HG02870 (cell line): ENCODE data around the gene FRY.
"Not testable (repeated sequence)": the region's sequence is repeated elsewhere in the genome, so short reads cannot be mapped to it uniquely, and the experiment has no call there.

Source experiments
- ATAC-seq: cut with Tn5 transposase; IDR thresholded peaks from one replicate; pipeline ENCODE4 v1.9.1; 2021; ENCODE audit warnings: mild to moderate bottlenecking, moderate library complexity; ENCODE audit not compliant: unreplicated experiment

FRY gene

DNA sequence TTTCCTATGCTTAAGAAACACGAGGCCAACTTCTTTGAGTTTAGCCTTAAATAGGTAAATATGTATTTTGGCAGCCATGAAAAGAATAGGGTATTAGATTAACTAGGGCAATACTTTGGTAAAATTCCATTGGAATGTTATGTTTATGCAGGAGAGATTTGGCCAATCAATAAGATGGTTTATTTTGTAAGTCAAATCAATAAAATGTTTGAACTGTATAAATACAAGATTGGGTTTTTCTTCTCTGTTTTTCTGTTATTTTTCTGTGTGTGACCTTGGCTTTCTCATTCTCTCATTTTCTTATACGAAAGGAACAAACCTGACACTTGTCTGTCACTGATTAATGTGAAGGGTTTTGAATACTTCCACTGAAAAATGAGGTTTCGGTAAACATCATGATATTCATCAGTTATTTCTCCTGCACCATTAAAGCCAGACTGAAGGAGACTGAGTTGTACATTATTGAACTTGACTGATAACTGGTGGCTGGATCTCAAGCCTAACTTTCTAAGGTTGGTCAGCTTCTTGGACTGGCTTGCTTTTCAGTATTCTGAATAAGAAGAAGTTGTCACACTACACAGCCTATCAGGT is 8.6 kb downstream of the FRY start:
- ATAC-seq, result no peak

DNA sequence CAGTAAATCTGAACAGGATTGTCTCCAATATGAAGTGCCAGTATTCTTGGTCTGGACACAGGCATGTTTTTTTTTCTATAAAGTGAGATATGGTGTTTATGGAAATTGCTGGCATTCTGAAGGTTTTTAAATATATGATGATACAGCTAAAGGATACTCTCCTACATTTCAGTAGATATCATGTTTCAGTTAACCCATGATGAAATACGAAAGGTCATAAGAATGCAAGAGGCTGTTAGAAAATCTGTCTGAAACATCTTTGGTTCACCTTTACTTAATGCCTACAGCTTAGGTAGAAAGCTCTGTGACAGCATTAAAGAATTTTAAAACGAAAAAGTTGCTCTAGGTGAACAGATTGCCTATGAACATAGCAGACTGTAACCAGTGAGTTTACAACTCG is 9.1 kb downstream of the FRY start:
- ATAC-seq, result no peak

DNA sequence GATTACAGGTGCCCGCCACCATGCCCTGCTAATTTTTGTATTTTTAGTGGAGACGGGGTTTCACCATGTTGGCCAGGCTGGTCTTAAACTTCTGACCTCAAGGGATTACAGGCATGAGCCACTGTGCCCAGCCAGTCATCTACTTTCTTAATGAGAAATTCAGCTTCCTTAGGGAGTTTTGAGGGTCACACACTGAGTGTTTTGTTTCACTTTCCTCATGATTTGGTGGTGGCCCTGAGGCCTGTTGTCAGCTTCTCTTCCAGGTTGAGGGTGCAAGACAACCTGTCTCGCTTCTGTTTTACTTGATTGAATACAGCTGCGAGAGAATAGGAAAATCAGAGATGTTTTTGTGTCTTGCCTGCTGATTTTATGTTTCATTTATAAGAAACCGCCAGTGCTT is 9.9 kb downstream of the FRY start:
- ATAC-seq, result peak; percentile 77

DNA sequence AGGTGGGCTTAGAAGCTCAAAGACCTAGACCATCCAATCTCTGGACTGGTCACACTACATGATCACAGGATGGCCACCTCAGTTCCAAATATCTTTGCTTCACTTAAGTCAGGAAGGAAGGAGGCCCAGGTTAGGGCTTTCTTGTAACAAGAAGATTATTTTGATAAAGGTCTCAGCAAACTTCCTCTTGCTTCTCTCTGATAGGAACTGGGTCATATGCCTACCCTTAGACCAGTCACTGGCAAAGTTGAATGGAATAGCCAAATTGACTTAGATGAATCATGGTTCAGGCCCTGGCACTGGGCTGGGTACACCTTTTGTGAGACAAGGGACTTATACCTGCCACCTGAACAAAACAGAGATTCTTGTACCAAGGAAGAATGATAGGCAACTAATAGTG is 11.0 kb downstream of the FRY start:
- no peak for ATAC-seq

DNA sequence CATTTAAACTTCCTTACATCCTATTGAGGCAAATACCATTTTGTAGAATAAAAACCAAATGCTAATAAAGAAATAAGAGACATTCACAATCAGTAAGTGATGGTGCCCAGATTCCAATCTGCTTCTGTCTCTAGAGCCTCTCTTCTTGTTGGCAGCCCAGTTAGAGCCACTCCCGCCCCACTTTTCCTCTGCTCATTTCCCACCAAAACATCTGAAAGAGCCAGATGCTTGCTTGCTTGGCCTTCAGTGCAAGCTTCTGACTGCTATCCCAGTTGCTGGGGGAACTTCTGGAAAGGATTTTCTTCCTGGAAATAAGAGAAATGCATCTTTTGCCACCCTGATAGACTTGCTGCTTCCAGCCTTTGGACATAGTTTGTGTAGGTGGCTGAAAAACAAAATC is 12.9 kb downstream of the FRY start:
- no peak for ATAC-seq

DNA sequence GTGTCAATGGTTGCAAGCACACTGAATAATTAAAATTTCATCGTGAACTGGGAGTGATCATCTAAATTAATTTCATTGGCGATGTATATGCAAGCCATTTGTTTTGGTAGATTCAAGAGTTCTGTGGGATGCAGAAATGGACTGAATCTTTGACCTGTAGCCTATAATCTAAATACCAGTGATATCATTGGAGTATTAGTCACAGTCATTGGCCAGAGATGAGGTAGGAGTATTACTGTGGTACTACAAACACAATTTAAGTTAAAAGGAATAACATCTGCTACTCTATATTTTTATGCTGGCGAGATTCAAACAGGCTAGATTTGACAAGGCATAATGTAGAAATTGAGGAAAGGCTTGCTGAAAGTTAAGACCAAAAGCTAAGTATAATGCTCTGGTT is 14.0 kb downstream of the FRY start:
- no peak for ATAC-seq

DNA sequence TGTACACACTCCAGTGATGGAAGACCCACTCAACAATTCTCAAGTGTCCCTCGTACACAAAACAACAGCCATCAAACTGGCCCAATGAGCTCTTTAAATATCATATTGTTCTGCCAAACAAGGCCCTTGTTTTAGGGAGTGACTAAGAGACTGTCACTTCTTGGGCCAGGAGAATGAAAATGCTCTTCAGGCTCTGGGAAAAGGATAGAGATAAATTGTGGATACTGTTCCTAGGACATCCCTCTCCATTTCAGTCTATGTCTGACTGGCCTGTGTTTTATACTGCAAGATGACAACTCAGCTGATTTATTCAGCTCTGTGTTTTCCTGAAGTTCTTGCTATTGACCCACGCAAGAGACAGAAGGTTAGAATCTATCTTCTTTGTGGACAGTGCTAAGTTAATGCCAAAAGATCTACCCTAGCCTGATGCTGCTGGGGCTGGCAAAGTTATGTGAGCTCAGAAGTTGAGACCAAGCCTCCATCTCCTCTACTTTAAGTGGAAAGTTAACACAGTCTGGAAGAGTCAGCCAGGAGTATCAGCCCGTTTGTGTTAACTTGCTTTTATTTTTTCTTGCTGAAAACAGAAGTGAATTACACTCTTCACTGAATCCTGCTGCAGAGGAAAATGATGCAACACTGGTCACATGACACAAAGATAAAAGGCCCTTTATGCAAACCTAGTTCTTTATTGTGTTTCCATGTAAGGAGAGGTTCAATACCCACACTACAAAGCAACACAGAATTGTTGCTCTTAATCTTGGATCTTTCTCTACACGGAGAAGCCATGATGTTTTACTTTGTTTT is 14.6 kb downstream of the FRY start:
- ATAC-seq, result no peak

DNA sequence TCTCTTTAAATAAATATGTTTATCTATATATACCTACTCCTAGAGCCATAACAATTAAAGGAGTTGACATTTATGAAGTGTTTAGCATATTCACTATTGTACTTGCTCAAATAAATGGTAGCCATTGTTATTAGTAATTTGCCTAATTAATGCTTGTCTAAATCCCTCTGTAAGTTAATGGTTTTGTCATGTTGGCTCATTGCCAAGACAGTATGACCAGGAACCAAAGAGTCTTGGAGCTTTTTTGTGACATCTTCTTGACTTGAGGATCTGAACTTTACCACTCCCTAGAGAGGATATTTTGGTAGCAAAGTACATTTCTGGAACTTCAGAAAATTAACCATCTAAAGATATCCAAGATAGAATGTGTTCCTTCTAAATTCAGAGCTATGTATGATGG is 15.5 kb downstream of the FRY start:
- ATAC-seq, result no peak

DNA sequence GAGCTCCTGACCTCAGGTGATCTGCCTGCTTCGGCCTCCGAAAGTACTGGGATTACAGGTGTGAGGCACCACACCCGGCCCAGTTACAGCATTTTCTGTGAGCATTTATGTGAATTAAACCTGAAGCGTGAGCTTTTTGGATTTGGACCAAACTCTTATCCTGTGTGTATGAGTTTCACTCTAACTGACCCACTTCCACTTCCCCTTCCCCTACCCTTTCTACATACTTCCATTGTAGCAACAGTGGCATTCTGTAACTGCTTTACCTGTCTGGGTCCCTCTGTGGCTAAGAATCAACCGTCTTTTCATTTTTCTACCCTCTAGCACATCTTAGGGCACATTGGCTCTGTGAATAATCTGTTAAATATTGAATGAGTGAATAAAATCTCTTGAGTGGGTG is 16.2 kb downstream of the FRY start:
- no peak for ATAC-seq

DNA sequence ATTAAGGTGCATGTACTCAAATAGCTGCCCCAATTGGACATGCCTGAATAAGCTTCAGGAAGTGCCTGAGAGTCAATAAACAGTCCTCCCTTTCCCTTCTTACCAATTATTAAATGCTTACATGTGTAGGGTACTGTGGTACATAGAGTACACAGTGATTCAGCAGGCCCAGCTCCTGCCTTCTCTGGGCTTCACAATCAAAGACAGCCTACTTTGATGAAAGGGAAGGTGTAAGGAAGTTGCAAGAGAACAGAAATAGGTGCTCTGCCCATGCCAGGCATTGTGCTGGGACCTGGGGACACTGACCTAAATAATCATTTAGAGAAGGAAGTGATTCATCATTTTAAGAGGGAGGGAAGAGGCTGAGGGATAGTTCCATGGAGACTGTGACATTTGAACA is 17.2 kb downstream of the FRY start:
- ATAC-seq, result no peak

DNA sequence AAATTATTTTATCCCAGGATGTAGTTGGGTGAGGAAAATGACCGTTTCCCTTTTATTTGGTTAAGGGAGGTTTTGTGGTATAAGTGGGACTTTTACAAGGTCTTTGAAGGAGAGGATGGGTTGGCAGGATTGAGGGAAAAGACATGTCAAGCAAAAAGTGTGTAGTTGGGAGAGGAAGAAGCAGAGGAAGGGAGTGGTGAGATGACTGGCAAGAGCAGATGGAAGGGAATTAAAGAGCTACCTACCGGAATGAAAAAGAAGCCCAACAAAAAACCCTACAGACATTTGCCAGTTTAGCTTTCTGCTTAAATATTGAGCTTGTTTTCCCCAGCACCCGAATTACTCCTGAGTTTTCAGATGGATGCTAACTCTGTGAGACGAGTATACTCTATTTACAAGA is 19.6 kb downstream of the FRY start:
- no peak for ATAC-seq

DNA sequence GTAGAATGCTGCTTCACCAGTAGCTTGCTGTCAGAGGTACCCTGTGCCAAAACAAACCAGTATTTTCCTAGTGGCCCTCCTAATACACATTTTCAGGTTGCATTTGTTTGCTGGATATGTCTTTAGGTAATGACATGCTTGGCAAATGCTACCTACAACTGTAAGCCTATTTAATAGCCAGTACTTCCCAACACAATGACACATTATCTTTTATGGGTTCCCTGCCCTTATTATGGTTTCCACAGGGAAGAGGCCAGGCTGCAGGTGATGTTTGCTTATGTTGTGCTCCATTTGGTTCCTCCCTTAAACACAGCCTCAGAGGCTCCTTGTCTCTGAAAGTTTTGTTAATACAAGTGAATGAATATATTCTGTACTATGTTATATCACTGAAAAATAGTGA is 24.7 kb downstream of the FRY start:
- no peak for ATAC-seq

DNA sequence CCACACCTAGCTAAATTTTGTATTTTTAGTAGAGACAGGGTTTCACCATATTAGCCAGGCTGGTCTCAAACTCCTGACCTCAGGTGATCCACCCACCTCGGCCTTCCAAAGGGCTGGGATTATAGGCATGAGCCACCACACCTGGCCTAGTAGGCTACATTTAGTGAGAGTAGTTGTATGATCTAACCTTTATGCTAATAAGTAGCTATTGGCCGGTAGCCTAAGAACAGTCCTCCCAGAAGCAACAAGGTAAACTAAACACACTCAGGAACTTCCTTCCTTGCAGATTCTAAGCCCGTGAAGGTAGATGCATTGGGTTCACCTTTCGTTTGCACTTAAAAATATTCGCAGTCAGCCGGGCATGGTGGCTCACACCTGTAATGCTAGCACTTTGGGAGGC is 25.8 kb downstream of the FRY start:
- not testable (repeated sequence) for ATAC-seq

DNA sequence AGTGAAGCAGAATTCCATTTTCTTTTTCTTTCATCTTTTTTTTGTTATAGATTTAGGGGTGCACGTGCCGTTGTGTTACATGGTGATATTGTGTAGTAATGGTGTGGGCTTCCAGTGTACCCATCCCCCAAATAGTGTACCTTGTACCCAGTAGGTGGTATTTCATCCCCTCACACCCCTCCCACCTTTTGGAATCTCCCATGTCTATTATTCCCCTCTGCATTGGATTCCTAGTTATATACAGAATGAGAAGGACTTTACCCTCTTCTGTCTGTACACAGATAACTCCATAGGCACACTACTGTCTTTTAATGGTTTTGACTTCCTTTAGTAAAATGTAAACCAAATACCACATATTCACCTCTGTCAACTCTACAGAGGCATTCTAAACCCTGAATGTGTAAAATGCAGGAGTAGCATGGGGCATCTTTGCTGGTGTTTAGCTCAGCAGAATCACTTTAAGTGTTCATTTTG is 28.0 kb downstream of the FRY start:
- no peak for ATAC-seq

DNA sequence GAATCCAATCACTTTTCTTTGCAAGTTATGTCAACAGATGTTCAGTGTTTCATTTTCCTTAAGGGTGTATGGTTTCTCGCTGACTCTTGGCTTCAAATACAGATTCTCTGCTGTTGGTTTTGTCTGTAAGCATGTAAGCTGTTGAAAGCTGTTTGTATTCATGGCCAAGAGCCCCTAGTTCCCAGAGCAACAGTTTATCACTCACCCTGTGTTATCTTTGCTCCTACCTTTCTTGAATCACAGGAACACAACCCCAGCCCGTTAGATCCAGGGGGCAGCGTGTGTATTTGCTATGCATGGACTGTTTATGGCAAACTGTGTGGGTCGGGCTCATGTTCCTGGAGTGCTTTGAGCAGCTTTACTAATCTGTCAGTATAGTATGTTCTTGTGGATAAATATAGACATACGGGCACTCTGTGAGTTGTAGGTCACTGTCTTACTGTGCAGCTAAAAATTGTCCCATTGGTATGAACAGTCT is 28.9 kb downstream of the FRY start:
- ATAC-seq, result no peak

DNA sequence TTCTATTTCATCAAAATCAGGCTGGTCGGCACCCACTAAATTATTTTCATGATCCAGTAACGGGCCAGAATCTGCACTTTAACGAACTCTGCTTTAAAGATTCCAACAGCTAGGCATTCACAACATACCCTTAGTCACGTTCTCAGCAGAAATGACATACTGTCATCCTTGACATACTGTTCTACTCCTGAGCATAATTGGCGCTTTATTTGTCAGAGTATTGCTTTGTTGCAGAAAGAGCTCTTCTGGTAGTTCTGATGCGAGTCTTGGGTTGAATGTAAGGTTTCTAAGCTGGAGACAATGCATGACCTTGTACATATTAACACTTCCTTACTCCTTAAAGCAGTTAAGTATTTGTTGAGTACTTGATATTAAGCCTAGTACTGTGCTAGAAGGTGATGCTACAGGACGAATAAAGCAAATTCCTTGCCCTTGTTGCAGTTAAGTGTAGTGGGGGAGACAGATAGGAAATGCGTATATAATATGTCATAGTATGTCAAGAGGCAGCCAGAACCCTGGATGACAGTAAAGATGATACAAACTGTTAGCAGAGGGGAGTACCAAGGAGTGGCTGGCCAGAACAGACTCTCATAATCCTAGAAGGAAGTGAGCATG is 32.2 kb downstream of the FRY start:
- no peak for ATAC-seq

DNA sequence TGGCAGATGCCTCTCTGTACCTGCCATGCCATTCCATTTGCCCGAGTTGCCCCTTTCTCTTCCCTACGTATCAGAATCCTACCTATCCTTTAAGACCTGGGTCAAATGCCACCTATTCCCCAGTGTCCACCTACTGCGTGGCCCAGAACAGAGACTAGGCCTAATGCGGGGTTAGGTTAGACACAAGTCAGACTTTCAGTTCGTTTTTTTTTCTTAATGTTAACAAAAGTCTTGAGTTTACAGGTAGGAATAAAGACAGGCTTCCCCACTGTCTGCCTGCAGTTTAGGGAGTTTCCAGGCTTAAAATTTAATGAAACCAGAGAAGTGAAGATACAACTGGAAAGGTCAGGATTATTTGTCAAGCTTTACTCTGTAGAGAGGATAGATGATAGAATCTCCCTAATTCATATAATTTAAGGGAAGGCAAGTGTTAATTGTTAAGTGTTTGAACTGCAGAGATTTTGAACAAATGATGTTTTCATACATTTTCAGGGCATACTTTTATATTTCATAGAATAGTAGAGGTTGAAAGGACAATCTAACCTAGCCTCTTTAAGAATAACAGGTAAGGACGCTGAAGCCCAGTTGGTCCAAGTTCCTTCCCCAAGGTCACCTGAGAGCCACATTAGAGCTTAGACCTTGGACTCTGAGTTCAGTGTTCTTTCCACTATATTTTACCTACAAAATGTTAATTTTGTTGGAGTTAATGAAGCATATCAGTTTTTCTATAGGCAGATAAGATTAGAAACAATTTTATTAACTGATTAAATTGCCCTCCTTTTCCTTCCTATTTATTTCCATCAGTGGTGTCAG is 35.8 kb downstream of the FRY start:
- no peak for ATAC-seq

DNA sequence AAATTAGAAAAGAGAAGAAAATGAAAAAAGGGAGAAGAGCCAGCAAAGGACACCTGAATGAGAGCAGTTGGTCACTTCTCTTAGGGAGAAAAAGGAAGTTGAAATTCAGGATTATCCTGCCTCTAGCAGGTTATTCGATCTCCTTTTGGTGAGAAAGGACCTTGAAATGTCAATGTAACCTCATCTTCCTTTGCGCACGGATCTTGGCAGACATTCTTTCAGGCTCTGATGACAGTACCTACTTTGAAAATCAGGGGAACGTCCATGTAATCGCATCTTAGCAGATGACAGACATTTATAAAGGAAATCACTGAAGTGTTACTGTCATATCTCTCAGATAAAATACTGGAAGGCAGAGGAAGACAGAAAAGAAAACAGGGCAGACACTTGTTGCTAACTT is 36.7 kb downstream of the FRY start:
- ATAC-seq, result no peak

DNA sequence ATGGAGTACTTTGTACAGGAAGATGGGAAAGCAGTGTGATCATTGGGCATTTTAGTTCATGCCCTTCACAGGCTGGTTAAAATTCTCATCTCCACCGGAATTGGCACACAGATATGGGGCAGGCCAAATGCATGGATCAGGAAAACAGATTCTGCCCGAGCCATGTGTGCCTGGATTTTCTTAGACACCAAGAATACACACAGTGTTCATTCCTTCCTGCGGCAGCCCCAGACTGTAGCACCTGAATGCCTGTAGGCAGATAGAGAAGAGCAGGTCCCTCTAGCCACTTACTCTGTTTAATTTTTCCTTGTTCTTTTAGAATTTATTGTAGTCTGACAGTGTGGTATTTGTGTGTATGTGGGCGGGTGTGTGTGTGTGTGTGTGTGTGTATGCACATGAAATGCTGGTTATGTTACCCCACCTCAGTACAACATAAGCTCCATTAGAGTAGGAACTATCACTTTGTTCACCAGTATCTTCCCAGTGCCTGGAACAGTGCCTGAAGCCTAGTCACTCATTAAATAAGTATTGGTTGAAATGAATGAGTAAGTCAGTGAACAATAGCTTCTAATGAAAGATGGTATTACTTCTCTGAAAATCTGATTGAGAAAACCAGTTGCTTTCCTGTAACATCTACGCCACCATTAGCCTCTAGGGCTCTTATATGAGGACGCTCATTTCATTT is 41.7 kb downstream of the FRY start:
- no peak for ATAC-seq

DNA sequence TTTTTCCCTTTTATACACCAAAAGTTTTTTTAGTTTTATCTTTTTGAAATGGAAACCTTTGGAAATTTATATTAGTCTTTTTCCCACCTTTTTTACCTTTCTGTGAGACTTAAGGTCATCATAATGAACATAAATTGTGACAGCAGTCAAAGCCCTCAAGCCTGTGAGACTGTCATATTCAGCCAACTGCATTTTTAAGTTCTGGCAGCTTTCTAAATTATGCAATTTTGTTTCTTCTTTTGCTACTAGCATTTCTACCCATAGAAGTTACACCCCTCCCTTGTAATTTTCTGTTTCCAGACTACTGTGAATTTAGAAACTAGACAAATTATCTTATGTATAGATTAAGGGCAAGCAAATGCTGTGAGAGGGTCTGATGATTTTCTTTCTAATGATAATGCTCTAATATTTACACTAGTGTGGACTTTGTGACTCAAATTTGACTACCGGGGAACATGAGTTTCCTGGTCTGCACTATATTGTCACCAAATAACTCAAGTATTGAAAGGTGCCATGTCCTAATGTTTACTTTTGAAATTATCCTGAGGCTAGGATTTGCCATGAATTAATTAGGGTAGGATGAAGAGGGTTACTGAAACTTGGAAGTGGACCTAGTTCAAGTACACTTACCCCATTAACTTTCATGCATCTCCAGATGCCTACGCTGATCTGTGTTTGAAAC is 43.7 kb downstream of the FRY start:
- ATAC-seq, result no peak
